ENCODE results near the gene KANSL1L. TPM values are rescaled to one million over a fixed set of nuclear protein-coding genes. Genes with fewer than 3 reads are reported as not detected.

Gene KANSL1L
- total RNA-seq, 2 experiments from 2014 or later = 6.7 to 7.0 TPM

- Mint-ChIP-seq H3K27me3 (no peaks in the 10 kb centered on the region), H3K9me3 (peaks cover 7% of the 10 kb centered on the region), H3K4me3 (no peak overlapping the region), H3K36me3 (ENCODE audit: low read depth) (peaks cover 54% of the 10 kb centered on the region), H3K27ac (no peak overlapping the region), H3K4me1 (ENCODE audit: low read depth) (no peaks in the 10 kb centered on the region)
- no peaks in the 10 kb centered on the region for H3K36me3 ChIP-seq (ENCODE audit: insufficient read depth, low read length)
- DNase-seq (no peak), ATAC-seq (ENCODE audit: poor library complexity) (no peak)
- ChIA-PET POLR2A (no interaction called here), CTCF (no interaction called here)
- H3K27ac ChIP-seq (ENCODE audit: low read depth in 1 of 2, low read length in 2 of 2) = no peak overlapping the region
- no peak overlapping the region for H3K4me3 ChIP-seq (ENCODE audit: low read length)
- TF ChIP-seq, protein P1, sequence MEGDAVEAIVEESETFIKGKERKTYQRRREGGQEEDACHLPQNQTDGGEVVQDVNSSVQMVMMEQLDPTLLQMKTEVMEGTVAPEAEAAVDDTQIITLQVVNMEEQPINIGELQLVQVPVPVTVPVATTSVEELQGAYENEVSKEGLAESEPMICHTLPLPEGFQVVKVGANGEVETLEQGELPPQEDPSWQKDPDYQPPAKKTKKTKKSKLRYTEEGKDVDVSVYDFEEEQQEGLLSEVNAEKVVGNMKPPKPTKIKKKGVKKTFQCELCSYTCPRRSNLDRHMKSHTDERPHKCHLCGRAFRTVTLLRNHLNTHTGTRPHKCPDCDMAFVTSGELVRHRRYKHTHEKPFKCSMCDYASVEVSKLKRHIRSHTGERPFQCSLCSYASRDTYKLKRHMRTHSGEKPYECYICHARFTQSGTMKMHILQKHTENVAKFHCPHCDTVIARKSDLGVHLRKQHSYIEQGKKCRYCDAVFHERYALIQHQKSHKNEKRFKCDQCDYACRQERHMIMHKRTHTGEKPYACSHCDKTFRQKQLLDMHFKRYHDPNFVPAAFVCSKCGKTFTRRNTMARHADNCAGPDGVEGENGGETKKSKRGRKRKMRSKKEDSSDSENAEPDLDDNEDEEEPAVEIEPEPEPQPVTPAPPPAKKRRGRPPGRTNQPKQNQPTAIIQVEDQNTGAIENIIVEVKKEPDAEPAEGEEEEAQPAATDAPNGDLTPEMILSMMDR (IDR thresholded peaks at IDR 0.05) = no peak
- intact Hi-C loops (cut with DNase I, micrococcal nuclease) = loop anchor here in 1 of 2 experiments (5.0 kb wide), 1 partner anchor 207 kb away; no protein-coding TSS in a partner anchor
- H3K9me3 ChIP-seq (ENCODE audit: control insufficient read depth in 1 of 2, insufficient read depth in 1 of 2, low read length in 2 of 2) = peaks cover 5 to 6% of the 10 kb centered on the region in 2 experiments
- H3K27me3 ChIP-seq (ENCODE audit: control insufficient read depth in 1 of 2, insufficient read depth in 2 of 2, low read length in 2 of 2) = no peaks in the 10 kb centered on the region
- no peaks in the 10 kb centered on the region for H3K4me1 ChIP-seq (ENCODE audit: insufficient read depth, low read length)
Observed at GRCh38 chr2:210049831-210050230, 121.4 kb downstream of the KANSL1L start.

DNA sequence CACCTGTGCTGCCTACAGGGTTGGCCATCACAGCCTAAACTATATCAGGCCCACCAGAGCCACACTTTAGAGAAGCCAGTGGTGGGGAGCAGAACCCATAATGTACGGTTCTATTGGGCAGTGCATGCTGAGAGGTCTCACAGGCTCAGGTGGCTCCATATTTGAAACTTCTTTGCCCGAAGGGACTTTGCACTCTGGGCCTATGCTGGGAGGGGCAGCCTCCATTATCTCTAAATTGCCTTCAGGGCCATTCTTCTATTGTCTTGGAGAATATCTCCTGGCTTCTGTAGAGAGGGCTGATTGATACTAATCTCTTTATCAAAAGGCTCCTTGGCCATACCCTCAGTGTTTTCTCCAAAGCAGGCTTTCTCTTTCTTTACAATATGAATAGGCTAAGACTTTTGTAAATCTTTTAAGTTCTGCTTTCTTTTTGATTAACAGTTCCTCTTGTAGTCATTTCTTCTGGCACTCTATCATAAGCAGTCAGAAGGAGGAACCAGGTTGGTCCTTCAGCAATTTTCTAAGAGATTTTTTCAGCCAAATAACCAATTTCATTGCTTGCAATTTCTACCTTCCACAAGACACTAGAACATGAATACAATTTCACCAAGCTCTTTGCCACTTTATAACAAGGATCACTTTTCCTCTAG is 124.2 kb downstream of the KANSL1L start:
- TF ChIP-seq, protein P1 (IDR thresholded peaks at IDR 0.05) = no peak
- intact Hi-C loops (cut with DNase I, micrococcal nuclease) = loop anchor here in 1 of 2 experiments (5.0 kb wide), 1 partner anchor 210 kb away; no protein-coding TSS in a partner anchor
- Histone ChIP-seq H3K4me3 (ENCODE audit: low read length) (no peak overlapping the region), H3K36me3 (ENCODE audit: insufficient read depth, low read length) (no peaks in the 10 kb centered on the region), H3K27me3 (ENCODE audit: control insufficient read depth in 1 of 2, insufficient read depth in 2 of 2, low read length in 2 of 2) (no peaks in the 10 kb centered on the region), H3K9me3 (ENCODE audit: control insufficient read depth in 1 of 2, insufficient read depth in 1 of 2, low read length in 2 of 2) (no peaks in the 10 kb centered on the region), H3K27ac (ENCODE audit: low read depth in 1 of 2, low read length in 2 of 2) (no peak overlapping the region), H3K4me1 (ENCODE audit: insufficient read depth, low read length) (no peaks in the 10 kb centered on the region)
- H3K9me3 Mint-ChIP-seq = peaks cover 5% of the 10 kb centered on the region
- peaks cover 42% of the 10 kb centered on the region for H3K36me3 Mint-ChIP-seq (ENCODE audit: low read depth)
- CTCF ChIA-PET = no interaction called here
- no peaks in the 10 kb centered on the region for H3K27me3 Mint-ChIP-seq
- POLR2A ChIA-PET = no interaction called here
- no peak overlapping the region for H3K4me3 Mint-ChIP-seq
- no peaks in the 10 kb centered on the region for H3K4me1 Mint-ChIP-seq (ENCODE audit: low read depth)
- no peak for DNase-seq
- H3K27ac Mint-ChIP-seq = no peak overlapping the region
- no peak for ATAC-seq (ENCODE audit: poor library complexity)

DNA sequence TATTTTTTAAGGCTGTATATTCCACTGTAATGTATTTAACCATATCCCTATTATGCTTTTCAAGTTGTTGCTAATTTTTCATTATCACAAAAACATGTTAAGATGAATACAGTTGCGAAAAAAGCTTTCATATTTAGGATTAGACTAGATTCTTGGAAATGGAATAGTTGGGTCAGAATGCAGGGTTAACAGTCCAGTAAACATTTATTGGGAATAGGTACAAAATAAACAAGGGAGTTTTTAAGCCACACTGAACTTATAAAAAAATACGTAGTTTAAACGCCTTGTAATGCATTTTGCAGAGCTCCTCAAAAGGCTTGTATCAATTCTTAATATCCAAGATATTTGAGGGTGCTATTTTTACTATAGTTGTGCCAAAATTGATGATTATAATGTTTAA is 133.1 kb downstream of the KANSL1L start:
- peaks cover 2% of the 10 kb centered on the region for H3K9me3 Mint-ChIP-seq
- H3K4me3 Mint-ChIP-seq = no peak overlapping the region
- TF ChIP-seq, protein P1 (IDR thresholded peaks at IDR 0.05) = no peak
- no peaks in the 10 kb centered on the region for H3K9me3 ChIP-seq (ENCODE audit: control insufficient read depth in 1 of 2, insufficient read depth in 1 of 2, low read length in 2 of 2)
- no peaks in the 10 kb centered on the region for H3K36me3 ChIP-seq (ENCODE audit: insufficient read depth, low read length)
- no peak overlapping the region for H3K27ac ChIP-seq (ENCODE audit: low read depth in 1 of 2, low read length in 2 of 2)
- no peaks in the 10 kb centered on the region for H3K4me1 Mint-ChIP-seq (ENCODE audit: low read depth)
- no peaks in the 10 kb centered on the region for H3K4me1 ChIP-seq (ENCODE audit: insufficient read depth, low read length)
- intact Hi-C loops (cut with DNase I, micrococcal nuclease) = no loop called here
- ATAC-seq (ENCODE audit: poor library complexity) (no peak), DNase-seq (no peak)
- no peaks in the 10 kb centered on the region for H3K27me3 ChIP-seq (ENCODE audit: control insufficient read depth in 1 of 2, insufficient read depth in 2 of 2, low read length in 2 of 2)
- ChIA-PET CTCF (no interaction called here), POLR2A (no interaction called here)
- no peak overlapping the region for H3K4me3 ChIP-seq (ENCODE audit: low read length)
- H3K36me3 Mint-ChIP-seq (ENCODE audit: low read depth) = peaks cover 13% of the 10 kb centered on the region
- H3K27me3 Mint-ChIP-seq = no peaks in the 10 kb centered on the region
- no peak overlapping the region for H3K27ac Mint-ChIP-seq

Data from CD4-positive, alpha-beta T cell (primary cell).